Activated naive CD8-positive, alpha-beta T cell treated with anti-CD3 and anti-CD28 coated beads, Interleukin-2, amount 50 U/mL, for 16 hours (primary cell): ENCODE results near the gene MARCHF9.

Experiments used
- DNase-seq: peaks from one replicate; pipeline ENCODE4 v3.0.0-alpha.2; 2020; ENCODE audit warnings: low read depth, low spot score

The MARCHF9 gene

GRCh38 chr12:57724003-57724935, 30.6 kb upstream of the MARCHF9 start:
- DNase-seq, result no peak

GRCh38 chr12:57724936-57725740, 29.8 kb upstream of the MARCHF9 start:
- DNase-seq, result no peak

DNA sequence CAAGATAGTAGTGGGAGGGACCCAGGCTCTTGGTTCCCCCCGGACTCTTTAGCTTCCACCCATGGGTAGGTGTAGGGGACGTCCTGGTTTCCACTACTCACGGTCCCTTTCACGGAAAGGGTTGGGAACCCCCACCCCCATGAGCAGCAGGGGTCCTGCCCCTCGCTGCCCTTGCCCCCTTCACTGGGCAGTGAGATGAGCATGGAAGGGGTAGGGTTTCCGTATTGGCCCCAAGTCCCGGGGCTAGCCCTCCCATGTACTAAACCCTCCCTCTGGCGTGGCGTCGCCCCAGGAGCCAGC, 29.1 kb upstream of the MARCHF9 start:
- no peak for DNase-seq

- no peak for DNase-seq
Measured at GRCh38 chr12:57726151-57726883, 28.6 kb upstream of the MARCHF9 start.

GRCh38 chr12:57726884-57727757, 27.8 kb upstream of the MARCHF9 start:
- DNase-seq, result no peak

- no peak for DNase-seq
Measured at GRCh38 chr12:57727758-57728395, 27.0 kb upstream of the MARCHF9 start.

GRCh38 chr12:57729321-57729844, 25.5 kb upstream of the MARCHF9 start:
- no peak for DNase-seq

GRCh38 chr12:57730336-57731067, 24.4 kb upstream of the MARCHF9 start:
- no peak for DNase-seq

DNA sequence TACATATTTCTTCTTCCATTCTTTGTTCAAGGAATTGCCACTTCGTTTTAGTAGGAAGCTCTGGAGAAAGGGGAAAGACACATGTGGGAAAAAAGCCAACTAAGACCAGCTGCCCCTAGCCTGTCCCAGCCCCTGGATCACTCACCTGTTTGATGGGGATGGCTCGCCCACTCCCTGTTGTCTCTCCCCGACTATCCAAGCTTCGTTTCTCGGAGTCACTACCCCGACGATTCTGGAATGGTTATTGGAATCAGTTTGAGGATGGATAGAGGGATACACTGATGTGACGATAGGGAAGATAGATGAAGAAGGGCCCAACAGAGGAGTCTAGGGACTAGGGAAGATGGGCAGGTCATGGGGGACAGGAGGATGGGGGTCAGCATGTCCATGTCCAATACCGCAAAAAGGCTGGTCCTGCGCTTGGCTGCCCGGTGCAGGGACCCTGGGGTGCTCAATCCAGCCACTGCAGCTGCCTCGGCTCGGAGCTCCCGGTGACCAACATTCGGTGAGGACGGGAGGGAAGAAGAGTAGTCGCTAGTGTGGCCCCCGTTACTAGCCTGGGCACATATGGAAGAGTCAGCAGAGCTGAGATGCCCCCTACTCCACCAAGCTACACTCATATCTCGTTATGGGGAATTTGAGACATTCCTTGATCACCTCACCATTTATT, 23.4 kb upstream of the MARCHF9 start:
- no peak for DNase-seq

GRCh38 chr12:57732270-57732669, 22.6 kb upstream of the MARCHF9 start:
- no peak for DNase-seq

GRCh38 chr12:57732726-57733593, 21.9 kb upstream of the MARCHF9 start:
- DNase-seq, result no peak

GRCh38 chr12:57733928-57734327, 21.0 kb upstream of the MARCHF9 start:
- DNase-seq, result no peak

DNA sequence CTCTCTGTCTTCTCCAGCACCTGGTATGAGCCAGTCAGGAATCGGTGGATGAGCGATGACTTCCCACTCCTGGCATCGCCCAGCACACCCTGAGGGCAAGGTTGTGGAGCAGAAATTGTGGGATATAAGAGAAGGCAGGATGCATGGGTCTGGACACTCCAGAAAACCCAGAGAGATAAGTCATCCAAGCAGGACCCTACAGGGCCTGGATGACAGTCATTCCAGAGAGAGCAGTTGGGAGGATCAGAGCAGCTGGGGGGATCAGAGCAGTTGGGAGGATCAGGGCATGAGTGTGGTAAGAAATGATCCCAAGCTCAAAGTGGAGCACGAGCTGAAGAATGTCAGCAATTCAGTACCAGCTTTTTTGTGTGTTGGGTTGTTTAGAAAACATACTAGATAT, 20.3 kb upstream of the MARCHF9 start:
- DNase-seq, result no peak

DNA sequence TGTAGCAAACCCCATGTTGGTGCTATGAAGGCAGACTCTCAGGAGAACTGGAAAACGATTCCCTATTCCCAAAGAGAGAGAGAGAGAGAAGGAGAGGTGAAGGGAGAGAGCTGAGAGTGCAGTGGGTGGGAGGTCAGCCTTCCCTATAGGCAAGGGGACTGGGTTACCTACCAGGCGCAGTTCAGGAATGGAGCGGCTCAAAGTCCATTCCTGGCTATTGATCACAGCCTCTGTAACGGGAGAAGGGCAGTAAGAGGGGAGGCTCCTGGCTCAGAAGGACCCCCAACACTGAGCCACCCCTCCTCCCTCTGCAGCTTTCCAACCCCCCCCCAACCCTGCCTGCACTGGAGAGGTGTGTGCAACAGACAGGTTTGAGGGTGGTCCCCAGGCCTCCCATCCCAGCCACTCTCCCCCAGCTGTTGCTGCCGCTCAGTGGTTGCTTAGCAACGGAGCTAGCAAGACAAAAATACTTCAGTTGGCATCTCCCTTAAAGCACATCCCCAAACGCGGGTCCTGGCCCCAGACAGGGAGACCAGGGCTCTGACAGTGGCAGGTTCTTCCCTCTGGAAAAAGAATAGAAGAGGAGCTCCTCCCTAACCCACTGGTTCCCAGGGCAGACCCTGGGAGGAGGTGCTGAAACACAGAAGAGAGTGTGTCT, 19.6 kb upstream of the MARCHF9 start:
- no peak for DNase-seq

GRCh38 chr12:57735952-57736740, 18.8 kb upstream of the MARCHF9 start:
- DNase-seq, result no peak

DNA sequence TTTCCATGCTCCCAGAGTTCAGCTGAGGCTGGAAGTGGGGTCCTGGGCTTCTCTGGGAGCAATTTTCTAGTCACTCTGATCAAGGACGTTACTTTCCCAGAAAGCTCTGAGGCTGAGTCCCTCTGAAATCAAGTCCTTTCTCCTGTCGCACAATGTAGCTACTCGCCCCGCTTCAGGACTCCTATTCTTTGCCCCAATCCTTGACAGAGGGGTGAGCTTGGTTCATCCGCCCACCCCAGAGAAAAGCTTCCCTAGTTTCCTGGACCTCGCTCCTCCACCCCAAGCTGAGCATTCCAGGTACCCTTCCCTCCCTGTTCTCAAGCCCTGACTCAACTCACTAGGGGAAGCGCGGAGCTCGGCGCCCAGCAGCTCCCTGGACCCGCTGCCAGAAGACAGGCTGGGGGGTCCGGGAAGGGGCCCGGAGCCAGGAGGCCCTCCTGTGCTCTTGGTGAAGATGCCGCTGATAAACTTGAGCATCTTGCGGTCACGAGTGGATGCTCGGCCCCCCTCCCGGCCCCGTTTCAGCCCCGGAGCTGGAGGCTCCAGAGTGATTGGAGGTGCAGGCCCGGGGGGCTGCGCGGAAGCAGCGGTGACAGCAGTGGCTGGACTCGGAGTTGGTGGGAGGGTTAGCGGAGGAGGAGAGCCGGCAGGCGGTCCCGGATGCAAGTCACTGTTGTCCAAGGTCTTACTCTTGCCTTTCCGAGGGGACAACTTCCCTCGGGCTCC, 18.0 kb upstream of the MARCHF9 start:
- DNase-seq, result no peak
